HEK293 (cell line): Measurements from ENCODE around the gene SERPINB13.

ENCODE experiments used
- CTCF ChIA-PET: fragments of 350-600 bp; formaldehyde crosslinking; extraction: SDS; loops from one replicate; lab custom pipeline; 2021; ENCODE audit warnings: antibody characterized with exemption; lab: Yijun Ruan, JAX
- POLR2A ChIA-PET: fragments of 300-600 bp; formaldehyde crosslinking; extraction: SDS; loops from one replicate; lab custom pipeline; 2020; ENCODE audit warnings: antibody characterized with exemption, inconsistent platforms; lab: Yijun Ruan, JAX
- H3K27ac ChIP-seq: fragments of 200-500 bp; sonication (Bioruptor generic); 2 replicates; pipeline ENCODE4 v1.5.1; 2014; ENCODE audit warnings: low read depth, low read length, control low read depth, inconsistent platforms; ENCODE audit errors: extremely low read depth
- H3K36me3 ChIP-seq, 2 experiments: fragments of 200-500 bp in 1 of 2; sonication (Bioruptor generic) in 1 of 2; 1 replicate in 1 of 2; 2 replicates in 1 of 2; pipeline ENCODE4 v1.5.1; 2014 to 2017; ENCODE audit warnings: inconsistent platforms in 2 of 2, low read length in 2 of 2; ENCODE audit not compliant: control insufficient read depth in 2 of 2, insufficient read depth in 1 of 2
- H3K4me1 ChIP-seq: fragments of 200-500 bp; sonication (Bioruptor generic); 2 replicates; pipeline ENCODE4 v1.5.1; 2014; ENCODE audit warnings: mild to moderate bottlenecking, low read length, inconsistent platforms; ENCODE audit not compliant: control insufficient read depth, insufficient read depth
- H3K4me3 ChIP-seq: 2 replicates; pipeline ENCODE4 v1.5.1; 2011; ENCODE audit warnings: low read depth, mild to moderate bottlenecking, control low read depth, low read length, moderate library complexity
- H3K9me3 ChIP-seq: fragments of 200-500 bp; sonication (Bioruptor generic); 2 replicates; pipeline ENCODE4 v1.5.1; 2014; ENCODE audit warnings: low read depth, low read length, inconsistent platforms; ENCODE audit not compliant: control insufficient read depth, insufficient read depth
- KLF8 ChIP-seq: fragments of 450-650 bp; formaldehyde crosslinking; IDR thresholded peaks from 2 replicates; pipeline ENCODE4 v1.5.1; 2016; ENCODE audit warnings: missing biosample characterization, missing genetic modification characterization
- PBX3 ChIP-seq: sonication (generic); formaldehyde crosslinking; IDR thresholded peaks from 2 replicates; pipeline ENCODE4 v1.8.1; 2022; ENCODE audit warnings: mild to moderate bottlenecking, moderate library complexity, missing genetic modification reagents
- PRDM4 ChIP-seq: fragments of 450-650 bp; formaldehyde crosslinking; IDR thresholded peaks from 2 replicates; pipeline ENCODE4 v1.5.1; 2017; ENCODE audit warnings: missing biosample characterization, missing genetic modification characterization
- SETDB1 ChIP-seq: IDR thresholded peaks from one replicate; pipeline ENCODE4 v1.6.1; 2017; ENCODE audit warnings: mild to moderate bottlenecking, low read length, moderate library complexity, mixed read lengths; ENCODE audit not compliant: insufficient read length
- ZBTB17 ChIP-seq: fragments of 450-650 bp; formaldehyde crosslinking; IDR thresholded peaks from 2 replicates; pipeline ENCODE4 v1.5.1; 2016; ENCODE audit warnings: missing biosample characterization, missing genetic modification characterization
- ZBTB21 ChIP-seq: fragments of 450-650 bp; formaldehyde crosslinking; IDR thresholded peaks from 2 replicates; pipeline ENCODE4 v1.5.1; 2017; ENCODE audit warnings: missing biosample characterization, missing genetic modification characterization
- ZBTB26 ChIP-seq: fragments of 450-650 bp; formaldehyde crosslinking; optimal IDR thresholded peaks from 2 replicates; pipeline ENCODE3; 2016; ENCODE audit warnings: missing biosample characterization, mild to moderate bottlenecking, missing genetic modification characterization
- ZNF169 ChIP-seq: fragments of 450-650 bp; formaldehyde crosslinking; IDR thresholded peaks from 2 replicates; pipeline ENCODE4 v1.5.1; 2016; ENCODE audit warnings: missing biosample characterization, missing genetic modification characterization
- ZNF26 ChIP-seq: fragments of 450-650 bp; formaldehyde crosslinking; IDR thresholded peaks from 2 replicates; pipeline ENCODE4 v1.5.1; 2016; ENCODE audit warnings: missing biosample characterization, missing genetic modification characterization
- ZNF362 ChIP-seq: fragments of 450-650 bp; formaldehyde crosslinking; IDR thresholded peaks from 2 replicates; pipeline ENCODE4 v1.5.1; 2016; ENCODE audit warnings: missing biosample characterization, missing genetic modification characterization
- ZNF488 ChIP-seq: fragments of 450-650 bp; formaldehyde crosslinking; IDR thresholded peaks from 2 replicates; pipeline ENCODE4 v1.5.1; 2016; ENCODE audit warnings: missing biosample characterization, missing genetic modification characterization
- ZNF514 ChIP-seq: fragments of 450-650 bp; formaldehyde crosslinking; IDR thresholded peaks from 2 replicates; pipeline ENCODE4 v1.5.1; 2016; ENCODE audit warnings: missing biosample characterization, missing genetic modification characterization
- ZNF521 ChIP-seq: fragments of 450-650 bp; formaldehyde crosslinking; IDR thresholded peaks from 2 replicates; pipeline ENCODE4 v1.5.1; 2017; ENCODE audit warnings: missing biosample characterization, mild to moderate bottlenecking, missing genetic modification characterization
- ZNF621 ChIP-seq: fragments of 450-650 bp; formaldehyde crosslinking; IDR thresholded peaks from 2 replicates; pipeline ENCODE4 v1.5.1; 2017; ENCODE audit warnings: missing biosample characterization, missing genetic modification characterization
- ZNF623 ChIP-seq: fragments of 450-650 bp; formaldehyde crosslinking; IDR thresholded peaks from 2 replicates; pipeline ENCODE4 v1.5.1; 2016; ENCODE audit warnings: missing biosample characterization, missing genetic modification characterization
- ZNF747 ChIP-seq: fragments of 450-650 bp; formaldehyde crosslinking; IDR thresholded peaks from 2 replicates; pipeline ENCODE4 v1.5.1; 2016; ENCODE audit warnings: missing biosample characterization, missing genetic modification characterization
- ZNF837 ChIP-seq: fragments of 450-650 bp; formaldehyde crosslinking; IDR thresholded peaks from 2 replicates; pipeline ENCODE4 v1.5.1; 2016; ENCODE audit warnings: missing biosample characterization, missing genetic modification characterization

SERPINB13 gene

GRCh38 chr18:63646936-63647335 lies 59.8 kb downstream of the SERPINB13 start:
- ChIA-PET CTCF (no interaction called here), POLR2A (no interaction called here)
- Histone ChIP-seq H3K4me1 (no peaks in the 10 kb centered on the region), H3K27ac (no peak overlapping the region), H3K9me3 (no peaks in the 10 kb centered on the region), H3K36me3 (no peaks in the 10 kb centered on the region), H3K4me3 (no peak overlapping the region)
- TF ChIP-seq ZNF837 = no peak
- no peak for TF ChIP-seq ZBTB17 (tag by site-specific recombination)
- TF ChIP-seq ZNF488 = no peak
- no peak for TF ChIP-seq ZNF26
- TF ChIP-seq ZNF362 (tag by site-specific recombination) = no peak
- TF ChIP-seq ZNF621 (tag by site-specific recombination) = no peak
- TF ChIP-seq ZBTB21 (tag by site-specific recombination) = no peak
- no peak for TF ChIP-seq ZNF747 (tag by site-specific recombination)
- no peak for TF ChIP-seq PRDM4
- no peak for TF ChIP-seq ZBTB26 (tag by site-specific recombination)
- no peak for TF ChIP-seq PBX3
- no peak for TF ChIP-seq KLF8 (tag by site-specific recombination)
- TF ChIP-seq SETDB1 = no peak

GRCh38 chr18:63648241-63648640 lies 61.1 kb downstream of the SERPINB13 start:
- no peak for TF ChIP-seq ZNF521 (tag by site-specific recombination)
- no peak for TF ChIP-seq ZNF488
- no peak for TF ChIP-seq ZNF169 (tag by site-specific recombination)
- TF ChIP-seq ZNF623 (tag by site-specific recombination) = no peak
- no peak for TF ChIP-seq ZNF514 (tag by site-specific recombination)
- Histone ChIP-seq H3K36me3 (no peaks in the 10 kb centered on the region), H3K27ac (no peak overlapping the region), H3K9me3 (no peaks in the 10 kb centered on the region), H3K4me3 (no peak overlapping the region), H3K4me1 (no peaks in the 10 kb centered on the region)
- ChIA-PET POLR2A (no interaction called here), CTCF (no interaction called here)
